ENCODE measurements around the gene FAM161A.
"Not testable (repeated sequence)": the region's sequence is repeated elsewhere in the genome, so short reads cannot be mapped to it uniquely, and the experiment has no call there.

- not testable (repeated sequence) for TF ChIP-seq CTCF, POLR2A (IDR thresholded peaks at IDR 0.05)
These were observed 25.5 kb upstream of the FAM161A start for GRCh38 chr2:61879351-61879750.

All from right lobe of liver (tissue), 4 donors.